D341Med (cell line): ENCODE measurements around the gene TAL2.

Experiments
- DNase-seq: peaks from one replicate; pipeline ENCODE4 v3.0.0; 2012; ENCODE audit warnings: low spot score

The TAL2 gene

DNA sequence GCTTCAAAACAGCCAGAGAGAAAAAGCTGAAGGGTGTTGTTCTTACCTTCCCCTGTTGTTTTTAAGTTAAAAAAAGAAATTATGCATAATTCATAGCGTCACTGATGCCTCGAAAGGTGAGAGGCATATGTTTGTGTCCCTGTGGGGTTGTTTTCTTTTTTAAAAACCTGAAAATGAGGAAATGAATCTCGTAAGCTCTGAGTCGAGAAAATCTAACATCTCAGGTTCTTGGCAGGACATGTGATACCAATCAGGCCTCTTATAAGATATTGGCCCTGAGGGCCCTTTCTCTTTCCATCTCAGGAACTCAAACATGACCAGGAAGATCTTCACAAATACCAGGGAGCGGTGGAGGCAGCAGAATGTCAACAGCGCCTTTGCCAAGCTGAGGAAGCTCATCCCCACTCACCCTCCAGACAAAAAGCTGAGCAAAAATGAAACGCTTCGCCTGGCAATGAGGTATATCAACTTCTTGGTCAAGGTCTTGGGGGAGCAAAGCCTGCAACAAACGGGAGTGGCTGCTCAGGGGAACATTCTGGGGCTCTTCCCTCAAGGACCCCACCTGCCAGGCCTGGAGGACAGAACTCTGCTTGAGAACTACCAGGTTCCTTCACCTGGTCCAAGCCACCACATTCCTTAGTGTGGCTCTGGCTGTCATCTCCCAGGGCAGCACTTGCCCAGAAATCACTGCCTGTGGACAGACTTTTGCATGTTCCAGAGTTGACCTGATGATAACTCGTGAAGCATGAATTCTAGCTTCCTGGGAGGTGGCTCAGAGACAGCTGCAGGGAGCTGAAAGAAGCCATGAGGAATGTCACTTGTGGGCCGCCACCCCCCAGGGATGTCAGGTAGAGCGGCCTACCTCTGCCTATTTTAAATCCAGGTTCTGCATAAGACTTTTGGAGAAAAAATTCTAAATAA is at the start of gene TAL2:
Gene TAL2 (plus strand): TSS at position 274 of the 921 bp plus-strand sequence. CDS start 40 bp downstream, at position 314.
- DNase-seq, result no peak

DNA sequence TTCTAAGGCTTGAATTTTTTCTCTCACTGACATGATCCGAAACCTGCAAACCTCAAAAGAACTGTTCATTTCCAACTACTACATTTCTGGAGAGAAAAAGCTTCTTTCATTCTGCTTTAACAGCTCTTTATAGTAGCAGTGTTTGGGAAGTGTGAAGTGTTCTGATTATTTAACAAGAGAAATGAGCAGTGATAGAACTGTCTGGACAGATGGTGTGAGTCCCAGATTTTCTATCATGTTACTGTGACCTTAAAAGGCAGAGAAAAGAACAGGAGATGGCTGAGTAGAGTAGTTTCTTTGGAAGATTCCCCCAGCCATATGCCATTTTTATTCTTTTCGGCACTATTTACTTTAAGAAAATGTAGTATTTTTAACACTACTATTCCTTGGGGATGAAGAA is 41.3 kb upstream of the TAL2 start:
- no peak for DNase-seq

DNA sequence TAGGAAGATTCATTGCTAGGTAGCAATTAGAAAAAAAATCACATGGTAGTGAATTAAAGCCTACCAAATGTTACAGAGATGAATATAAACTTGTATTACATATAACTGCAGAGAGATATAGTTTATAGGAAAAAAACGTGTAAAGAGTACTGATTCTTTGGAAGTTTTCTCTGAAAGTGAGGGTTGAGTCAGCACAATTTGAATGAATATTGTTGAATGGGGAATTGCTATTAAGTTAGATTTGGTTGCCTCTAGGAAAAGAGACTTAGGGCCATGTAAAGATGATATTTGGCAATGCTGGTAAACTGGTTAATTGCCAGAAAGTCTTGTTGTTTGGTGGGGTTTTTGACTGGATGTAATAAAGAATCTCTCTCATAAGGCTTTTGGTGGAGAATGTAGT is 37.2 kb upstream of the TAL2 start:
- no peak for DNase-seq

DNA sequence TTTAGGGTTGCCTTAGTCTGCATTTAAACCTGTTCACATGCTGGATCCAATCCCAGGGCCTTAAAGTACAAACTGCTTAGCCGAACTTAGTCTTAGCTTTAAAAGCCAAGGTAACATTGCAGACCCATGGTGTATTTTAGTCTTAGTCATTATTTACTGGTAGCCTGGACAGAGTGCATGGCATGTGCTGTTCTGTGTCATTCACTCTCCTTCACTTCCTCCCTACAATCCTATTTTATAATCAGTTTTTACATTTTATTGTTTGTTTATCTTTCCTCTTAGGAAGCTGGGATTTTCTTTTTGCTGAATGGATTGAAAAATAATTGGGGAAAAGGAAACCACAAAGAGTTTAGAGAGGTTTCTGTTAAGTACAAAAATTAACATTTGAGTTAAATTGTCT is 29.4 kb upstream of the TAL2 start:
- no peak for DNase-seq

DNA sequence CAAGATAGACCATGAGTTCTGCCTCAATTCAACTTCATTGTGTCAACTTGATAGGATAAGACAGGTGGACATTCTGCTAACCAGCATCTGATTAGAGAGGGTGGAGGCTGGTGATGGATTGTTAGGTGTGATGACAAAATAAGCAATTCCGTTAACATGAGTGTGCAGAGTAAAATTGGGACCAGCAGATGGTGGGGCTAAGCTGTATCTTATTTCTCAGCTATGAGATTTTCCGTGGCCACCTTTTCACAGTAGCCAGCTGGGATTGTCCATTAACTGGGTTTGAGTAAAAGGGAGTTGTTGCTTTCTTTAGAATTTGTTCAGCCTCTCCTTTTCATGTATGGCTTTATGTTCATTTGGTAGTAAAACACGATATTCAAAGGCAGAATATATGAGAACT is 28.8 kb upstream of the TAL2 start:
- peak; percentile 52 for DNase-seq

DNA sequence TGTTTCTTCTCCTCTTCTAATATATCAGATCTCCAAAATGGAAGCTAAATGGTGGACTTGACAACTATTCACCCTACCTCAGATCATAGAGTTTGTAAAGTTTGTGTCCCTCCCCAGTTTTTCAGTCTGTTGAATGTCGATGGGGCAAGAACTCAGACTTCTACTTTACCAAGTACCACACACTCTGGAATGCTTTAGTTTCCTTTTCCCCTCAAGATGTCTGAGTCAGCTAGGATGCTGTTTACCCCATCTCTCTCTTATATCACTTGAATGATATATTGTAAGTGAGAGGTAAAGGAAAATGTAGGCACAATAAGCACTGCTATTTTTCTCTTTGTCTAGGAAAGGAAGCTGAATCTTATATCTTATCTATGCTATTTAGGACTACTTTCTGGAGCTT is 25.9 kb upstream of the TAL2 start:
- DNase-seq, result no peak

DNA sequence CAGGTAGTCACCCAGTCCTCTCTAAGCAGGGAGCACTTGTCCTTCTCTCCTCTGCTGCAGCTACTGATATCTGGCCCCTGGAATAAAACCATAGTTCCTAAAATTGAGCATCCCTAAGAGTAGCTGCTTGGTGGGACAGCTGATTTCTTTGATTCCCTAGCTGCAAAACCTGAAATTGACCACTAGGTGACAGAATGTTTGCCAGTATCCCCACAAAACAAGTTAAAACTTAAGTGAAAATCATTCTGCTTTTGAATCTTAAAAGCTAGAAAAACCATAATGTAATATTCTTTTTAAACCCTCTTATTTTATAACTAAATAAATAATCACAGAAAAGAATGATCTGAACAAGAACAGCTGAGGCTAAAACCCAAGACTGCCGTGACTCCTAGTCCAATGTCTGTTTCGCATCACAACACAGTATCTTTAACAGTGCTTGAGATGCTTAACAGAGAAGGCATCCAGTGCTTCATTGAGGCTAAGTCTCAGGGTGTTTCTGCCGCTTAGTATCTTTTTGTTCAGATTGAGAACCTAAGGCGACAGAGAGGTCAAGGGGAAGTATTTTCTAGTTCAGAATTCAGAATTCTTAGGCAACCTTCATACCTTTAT is 24.4 kb upstream of the TAL2 start:
- DNase-seq, result no peak

DNA sequence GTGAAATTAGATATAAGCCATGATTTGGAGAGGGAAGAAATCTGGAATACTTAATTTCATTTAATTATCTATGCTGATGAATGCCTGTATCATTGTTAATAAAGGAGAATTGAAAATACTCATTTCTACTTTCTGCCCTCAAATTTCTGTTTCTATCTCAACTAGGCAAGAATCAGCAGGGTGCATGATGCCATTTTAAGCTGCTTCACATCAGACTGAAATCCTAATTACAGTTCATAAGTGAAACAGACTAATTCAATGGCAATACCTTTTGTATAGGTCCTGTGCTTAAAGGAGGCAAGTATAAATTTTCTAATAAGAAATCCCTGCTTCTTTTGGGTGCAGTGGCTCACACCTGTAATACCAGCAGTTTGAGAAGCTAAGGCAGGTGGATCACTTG is 22.3 kb upstream of the TAL2 start:
- DNase-seq, result no peak

DNA sequence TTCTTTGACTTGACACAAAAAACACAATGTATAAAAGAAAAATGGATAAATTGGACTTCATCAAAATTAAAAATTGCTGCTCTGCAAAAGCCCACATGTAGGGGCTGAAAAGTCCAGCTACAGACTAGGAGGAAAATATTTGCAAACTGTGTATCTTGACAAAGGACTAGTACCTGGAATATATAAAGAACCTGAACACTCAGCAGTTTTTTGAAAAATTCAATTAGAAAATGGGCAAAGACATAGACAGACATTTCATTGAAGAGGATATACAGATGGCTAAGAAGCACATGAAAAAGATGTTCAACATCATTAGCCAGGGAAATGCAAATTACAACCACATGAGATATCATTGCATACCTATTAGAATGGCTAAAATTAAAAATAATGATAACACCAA is 18.5 kb upstream of the TAL2 start:
- DNase-seq, result no peak

DNA sequence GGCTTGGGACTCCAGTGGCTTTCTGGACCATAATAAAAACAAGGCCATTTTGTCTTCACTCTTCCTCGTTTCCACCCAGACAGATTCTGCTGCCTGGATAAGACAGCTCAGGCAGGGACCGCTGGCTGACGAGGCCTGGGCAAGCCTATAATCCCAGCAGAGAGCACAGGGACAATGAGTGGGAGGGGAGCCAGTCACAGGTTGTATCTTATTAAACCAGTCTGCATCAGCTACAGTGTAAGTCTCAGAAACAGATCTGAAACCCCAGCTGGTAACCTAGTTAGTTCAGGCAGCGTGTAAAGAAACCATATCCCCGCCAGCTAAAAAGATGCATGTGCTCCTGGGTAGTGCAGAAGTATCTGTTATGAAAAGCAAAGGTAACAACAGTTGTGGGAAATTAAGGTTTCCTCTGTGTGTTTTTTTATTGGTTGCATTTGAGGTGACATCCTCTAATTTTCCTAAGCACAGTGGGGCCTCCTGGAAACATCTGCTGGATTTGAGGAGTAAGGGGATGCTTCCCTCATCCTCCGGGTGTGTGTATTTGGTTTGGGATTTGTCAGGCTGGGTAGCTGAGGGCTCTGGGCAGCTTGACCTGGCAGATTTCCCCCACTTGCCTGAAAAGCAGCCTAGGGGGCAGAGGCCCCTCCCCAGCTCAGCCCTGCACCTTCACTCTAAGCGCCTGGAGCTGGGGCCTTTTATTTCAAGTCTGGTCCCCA is 15.2 kb upstream of the TAL2 start:
- DNase-seq, result peak; percentile 73

DNA sequence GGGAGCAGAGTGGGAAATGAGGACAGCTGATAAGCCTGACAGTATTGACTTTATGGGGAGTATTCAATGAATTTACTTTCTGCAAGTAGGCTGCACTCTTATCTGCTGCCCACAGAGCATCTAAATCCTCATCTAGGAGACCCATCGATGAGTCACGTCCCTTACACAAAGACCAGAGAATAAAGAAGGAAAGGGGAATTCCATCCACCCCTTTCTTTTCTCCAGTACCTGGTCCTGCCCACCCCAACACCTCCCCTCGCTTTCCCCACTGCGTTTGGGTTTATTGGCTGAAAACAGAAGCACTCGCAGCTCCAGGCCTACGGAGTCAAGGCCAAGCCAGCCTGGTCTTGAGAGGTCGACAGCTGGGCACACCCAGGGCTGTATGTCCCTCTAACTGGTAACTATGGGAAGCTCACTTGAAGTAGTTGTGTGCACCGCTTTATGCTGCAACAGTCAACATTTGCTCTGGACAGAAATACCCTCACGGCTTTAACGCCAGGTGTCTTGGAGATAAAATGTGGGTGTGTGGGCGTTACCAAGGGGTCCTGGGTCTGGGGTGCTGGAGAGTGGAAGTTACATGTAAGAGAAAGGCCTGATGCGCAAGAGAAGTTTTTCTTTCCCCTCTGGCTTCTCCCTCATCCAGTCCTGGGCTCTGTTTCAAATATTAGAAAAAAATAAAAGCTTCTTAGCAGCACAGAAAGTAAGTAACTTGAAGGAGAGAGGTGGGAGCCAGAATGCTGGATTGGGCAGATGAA is 14.5 kb upstream of the TAL2 start:
- no peak for DNase-seq

DNA sequence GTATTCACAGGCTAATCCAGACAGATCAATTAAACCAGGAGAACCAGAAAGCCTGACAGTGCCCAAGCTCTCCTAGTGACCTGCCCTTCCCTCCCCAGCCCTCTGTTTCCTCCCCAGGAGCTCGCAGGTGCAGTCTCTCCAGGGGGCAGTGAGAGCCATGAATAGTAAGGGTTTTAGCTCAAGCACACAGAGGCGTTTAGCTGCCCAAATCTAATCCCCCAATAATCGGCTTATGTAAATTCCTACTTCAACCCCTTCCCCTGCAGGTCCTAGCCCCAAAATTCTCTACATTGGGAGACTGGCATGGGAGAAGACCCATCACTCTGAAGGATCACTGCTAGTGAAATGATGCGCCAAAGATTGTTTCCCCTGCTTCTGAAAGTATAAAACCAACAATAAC is 10.5 kb upstream of the TAL2 start:
- peak; percentile 68 for DNase-seq

DNA sequence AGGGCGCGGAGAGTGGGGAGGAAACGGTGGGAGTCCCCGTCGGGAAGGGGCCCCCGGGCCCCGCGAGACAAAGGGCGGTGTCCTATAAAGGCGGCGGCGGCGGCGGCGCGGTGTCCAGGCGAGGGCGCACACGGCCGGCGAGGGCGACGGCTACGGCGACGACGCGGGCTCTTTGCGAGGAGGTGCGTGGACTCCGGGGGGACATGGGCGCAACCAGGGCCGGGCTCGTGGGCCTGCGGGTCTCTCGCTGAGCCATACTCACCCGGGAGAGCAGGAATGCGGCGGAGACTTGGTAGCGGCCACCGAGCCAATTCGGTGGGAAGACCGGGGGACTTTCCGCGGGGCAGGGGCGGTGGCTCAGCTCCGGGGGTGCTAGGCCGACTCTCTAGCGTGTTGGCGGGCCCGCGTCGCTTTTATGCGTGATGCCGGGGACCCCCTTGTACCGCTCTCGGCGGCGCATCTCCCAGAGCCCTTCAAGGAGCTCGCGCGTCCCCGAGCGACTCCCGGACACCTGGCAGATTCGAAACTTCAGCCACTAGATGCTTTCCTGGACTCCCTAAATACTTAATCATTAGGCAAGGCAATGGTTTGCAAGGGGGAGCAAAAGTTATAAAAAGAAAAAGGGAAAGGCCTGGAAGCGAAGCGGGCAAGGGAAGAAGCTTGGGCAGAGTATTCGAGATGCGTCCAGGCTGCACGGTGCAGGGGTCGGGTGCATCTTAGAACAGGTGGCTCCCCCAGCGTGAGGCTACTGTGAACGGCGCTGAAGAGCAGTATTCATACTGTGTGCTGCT is 5.9 kb upstream of the TAL2 start:
- DNase-seq, result peak; percentile 81

DNA sequence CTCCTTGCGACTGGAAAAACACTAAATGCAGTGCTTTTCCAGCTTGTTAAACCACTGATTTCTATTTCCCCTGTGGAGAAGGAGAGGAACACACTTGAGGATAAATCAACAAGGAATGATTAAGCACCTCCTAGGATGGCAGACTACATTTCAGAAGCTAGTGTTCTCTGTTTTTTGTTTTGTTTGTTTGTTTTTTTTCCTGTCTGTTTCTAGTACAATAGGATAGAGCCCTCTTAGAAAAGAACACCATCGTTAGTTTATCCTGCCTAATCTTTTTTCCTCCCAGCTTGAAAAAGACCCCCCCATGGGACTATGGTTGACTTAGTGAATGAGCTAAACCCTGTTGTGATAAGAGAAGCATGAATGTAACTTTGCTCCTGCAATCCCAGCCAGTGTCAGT is 3.9 kb upstream of the TAL2 start:
- no peak for DNase-seq

DNA sequence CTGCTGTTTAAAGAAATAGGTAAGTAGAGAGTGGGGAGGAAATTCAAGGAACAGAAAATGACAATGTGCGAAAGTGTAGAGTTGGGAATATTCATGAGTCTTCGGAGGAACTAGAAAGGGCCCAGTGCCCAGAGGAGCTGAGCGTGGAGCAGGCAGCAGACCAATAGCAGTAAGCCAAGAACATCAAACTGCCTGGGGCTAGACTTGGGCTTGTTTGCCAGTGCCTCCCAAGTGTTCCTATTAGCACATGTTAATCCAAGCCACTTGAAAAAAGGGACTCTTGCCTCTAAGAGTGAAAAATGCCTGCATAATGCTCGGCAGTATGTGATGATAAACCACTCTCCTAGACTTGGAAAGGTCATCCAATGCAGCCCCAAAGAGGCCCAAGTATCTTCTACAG is 1.2 kb upstream of the TAL2 start:
- no peak for DNase-seq

DNA sequence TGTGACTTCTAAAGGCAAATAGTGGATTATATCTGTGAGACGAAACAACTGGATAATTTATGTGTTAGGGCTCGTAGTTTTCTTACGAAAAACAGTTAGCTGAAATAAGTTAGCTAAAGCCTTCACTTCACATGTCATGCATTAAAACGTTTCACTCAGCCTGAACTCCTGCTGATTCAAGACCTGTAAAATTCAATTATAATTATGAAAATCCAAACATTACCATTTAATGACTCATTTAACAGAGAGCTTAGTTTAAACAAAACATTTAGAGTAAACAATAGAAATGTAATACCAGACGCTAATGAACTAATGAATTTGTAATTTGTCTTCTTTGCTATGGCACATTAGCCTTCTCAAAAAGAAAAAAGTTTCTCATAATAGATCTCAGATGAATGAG is 1.7 kb downstream of the TAL2 start:
- no peak for DNase-seq

DNA sequence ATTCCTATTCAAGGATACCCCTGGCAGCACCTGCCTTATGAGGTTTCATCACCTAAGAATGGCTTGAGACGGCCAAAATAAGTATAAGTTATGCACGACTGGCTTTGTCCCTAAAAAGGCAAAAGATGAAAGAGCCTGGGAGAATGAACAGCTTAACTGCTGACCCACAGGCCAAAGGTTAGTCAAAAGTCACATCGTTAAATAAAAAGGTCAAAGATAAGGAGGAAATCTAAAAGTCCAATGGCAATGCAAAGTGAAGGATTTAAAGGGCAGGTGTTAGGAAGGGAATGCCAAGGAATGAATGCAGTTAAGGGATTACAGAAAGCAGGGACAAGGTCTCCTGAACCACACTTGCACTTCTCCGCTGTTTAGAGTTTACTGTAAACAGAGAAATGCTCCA is 5.6 kb downstream of the TAL2 start:
- DNase-seq, result no peak

DNA sequence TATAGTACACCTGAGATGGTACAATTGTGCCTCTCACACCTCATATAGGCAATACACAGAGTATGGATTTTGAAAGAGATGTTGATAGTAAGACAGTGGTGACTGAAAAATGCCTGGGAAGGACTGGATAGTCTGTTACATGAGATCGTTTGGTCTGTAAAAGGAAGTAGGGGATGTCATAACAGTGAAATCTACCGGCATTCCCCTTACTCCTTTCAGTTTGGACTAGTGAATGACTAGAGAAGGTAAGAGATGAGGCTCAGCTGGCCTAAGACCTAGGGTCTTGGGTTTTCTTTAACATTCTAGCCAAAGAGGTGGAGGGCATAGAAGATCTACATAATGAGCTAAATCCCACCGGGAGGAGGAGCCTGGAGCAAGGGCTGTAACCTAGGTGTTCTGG is 8.1 kb downstream of the TAL2 start:
- DNase-seq, result no peak

DNA sequence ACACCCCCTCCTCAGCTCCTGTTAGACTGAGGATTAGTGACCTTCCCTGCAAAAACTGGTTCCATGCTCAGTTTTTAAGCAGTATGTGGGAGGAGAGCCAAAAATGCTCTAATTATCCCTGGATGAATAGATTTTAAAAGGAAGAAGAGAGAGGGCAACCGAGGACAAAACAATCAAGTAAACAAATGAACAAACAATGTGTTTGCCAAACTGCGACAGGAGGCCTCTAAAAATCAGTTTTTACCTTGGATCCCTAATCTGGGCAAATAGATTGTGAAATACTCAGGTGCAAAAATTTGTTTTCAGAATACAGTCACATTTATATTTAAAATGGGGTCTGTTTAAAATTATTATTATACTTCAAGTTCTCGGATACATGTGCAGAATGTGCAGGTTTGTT is 8.5 kb downstream of the TAL2 start:
- DNase-seq, result no peak

DNA sequence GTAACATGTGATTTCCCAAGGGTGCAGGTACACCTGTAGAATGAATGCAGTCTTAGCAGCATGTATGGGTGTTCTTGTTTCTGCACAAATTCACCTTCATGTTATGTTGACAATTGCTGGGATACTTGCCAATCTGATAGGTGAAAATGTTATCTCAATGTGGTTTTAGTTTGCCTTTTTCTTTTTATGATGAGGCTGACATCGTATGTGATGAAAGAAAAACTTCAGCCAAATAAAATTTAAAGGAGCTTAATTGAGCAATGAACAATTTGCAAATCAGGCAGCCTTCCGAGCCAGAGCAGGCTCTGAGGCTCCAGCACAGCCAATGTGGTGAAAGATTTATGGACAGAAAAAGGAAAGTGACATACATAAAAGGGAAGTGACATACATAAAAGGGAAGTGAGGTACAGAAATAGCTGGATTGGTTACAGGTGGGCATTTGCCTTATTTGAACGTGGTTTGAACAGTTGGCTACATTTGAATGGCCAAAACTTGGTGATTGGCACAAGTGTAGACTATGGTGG is 10.5 kb downstream of the TAL2 start:
- DNase-seq, result no peak

DNA sequence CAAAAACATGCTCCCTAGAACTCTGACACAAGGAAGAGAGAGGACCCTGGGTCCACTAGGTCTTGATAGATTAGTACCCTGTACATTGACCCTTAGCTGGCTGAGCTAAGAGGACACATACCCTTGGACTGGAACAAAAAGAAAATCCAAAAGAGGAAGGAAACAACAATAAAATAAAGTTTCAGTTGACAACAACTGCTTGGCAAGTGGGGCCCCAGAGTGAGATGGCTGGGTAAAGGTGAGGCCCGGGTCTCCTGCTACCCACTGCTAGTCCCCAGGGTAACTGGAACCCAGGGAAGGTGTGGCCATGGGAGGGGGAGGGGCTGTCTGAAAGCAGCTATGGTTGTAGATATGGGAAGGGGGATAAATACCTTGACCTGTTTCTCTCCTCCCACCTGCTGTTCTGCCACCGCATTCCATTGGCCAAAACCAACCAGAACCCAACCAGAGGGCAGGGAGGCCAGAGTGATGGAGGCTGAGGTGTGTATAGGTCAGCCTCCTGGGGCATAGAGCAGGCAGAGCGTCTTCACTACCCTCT is 11.7 kb downstream of the TAL2 start:
- no peak for DNase-seq
